GM12891 (cell line): ENCODE measurements around the gene GRK1.

Source experiments
- POLR2A ChIP-seq: IDR thresholded peaks from 2 replicates; pipeline ENCODE4 v1.6.1; 2011; ENCODE audit warnings: low read depth, low read length, control low read depth
- POLR2AphosphoS5 ChIP-seq: IDR thresholded peaks from 2 replicates; pipeline ENCODE4 v1.6.1; 2011; ENCODE audit warnings: low read depth, low read length, control low read depth

- no peak for TF ChIP-seq POLR2A
- no peak for TF ChIP-seq POLR2AphosphoS5
Observed at GRCh38 chr13:113623491-113624234, 43.4 kb upstream of the GRK1 start.
